Activated B cell treated with CpG ODN at 0.5 μM for 24 hours (primary cell): Measurements from ENCODE around the gene COL23A1. TPM values are rescaled to one million over a fixed set of nuclear protein-coding genes. Genes with fewer than 3 reads are reported as not detected.

Experiments
- ATAC-seq: fragments of 200-7000 bp; cut with Tn5 transposase; one replicate; pipeline ENCODE4 v1.10.0; 2021; ENCODE audit warnings: low read depth, mild to moderate bottlenecking, moderate library complexity
- CTCF ChIA-PET: fragments of 350-600 bp; sonication (Branson Sonifier 250); formaldehyde crosslinking; loops from one replicate; lab custom pipeline; 2021; ENCODE audit warnings: antibody characterized with exemption; lab: Charles Lee
- POLR2A ChIA-PET: fragments of 350-600 bp; sonication (Branson Sonifier 250); formaldehyde crosslinking; loops from one replicate; lab custom pipeline; 2021; ENCODE audit warnings: antibody characterized with exemption; lab: Charles Lee
- DNase-seq: peaks from one replicate; pipeline ENCODE4 v3.0.0; 2022
- H3K27ac Mint-ChIP-seq: one replicate; pipeline ENCODE4 v1.8.0; 2020; ENCODE audit warnings: mixed read lengths
- H3K27me3 Mint-ChIP-seq: one replicate; pipeline ENCODE4 v1.8.0; 2021; ENCODE audit warnings: mixed read lengths
- H3K36me3 Mint-ChIP-seq: one replicate; pipeline ENCODE4 v1.8.0; 2021; ENCODE audit warnings: low read depth, mixed read lengths
- H3K4me1 Mint-ChIP-seq: one replicate; pipeline ENCODE4 v1.8.0; 2021; ENCODE audit warnings: mixed read lengths
- H3K4me3 Mint-ChIP-seq: one replicate; pipeline ENCODE4 v1.8.0; 2020; ENCODE audit warnings: mild to moderate bottlenecking, mixed read lengths
- H3K9me3 Mint-ChIP-seq: one replicate; pipeline ENCODE4 v1.8.0; 2020; ENCODE audit warnings: mixed read lengths
- intact Hi-C: fragments of 100-400 bp; cut with micrococcal nuclease; formaldehyde crosslinking; loops from one replicate; pipeline ENCODE4 v1.15.1; 2024
- total RNA-seq: library from RNA; stranded (reverse); gene quantifications from 2 replicates; pipeline ENCODE4 v1.2.3, GENCODE V29; 2022
- TF ChIP-seq, protein P1 (sequence below): fragments of 200-600 bp; IDR thresholded peaks from one replicate; pipeline ENCODE4 v1.8.0; 2022; ENCODE audit warnings: antibody characterized with exemption, mild to moderate bottlenecking

COL23A1 gene
- total RNA-seq, 1 donor from 2014 or later = not detected

- Mint-ChIP-seq H3K27me3 (no peaks in the 10 kb centered on the region), H3K4me3 (peak overlapping the region; percentile 77), H3K27ac (peak overlapping the region; percentile 75), H3K36me3 (peaks cover 70% of the 10 kb centered on the region), H3K9me3 (no peaks in the 10 kb centered on the region), H3K4me1 (peaks cover 28% of the 10 kb centered on the region)
- intact Hi-C loops = loop anchor here (10.0 kb wide), 1 partner anchor 417 kb away; the partner anchor contains the start of gene CLK4
- ATAC-seq = no peak
- POLR2A ChIA-PET = interaction anchor here (0.6 kb wide), 1 partner anchor 641 kb away, joined by 9 read pairs; no protein-coding TSS in a partner anchor
- CTCF ChIA-PET = no interaction called here
- TF ChIP-seq, protein P1, sequence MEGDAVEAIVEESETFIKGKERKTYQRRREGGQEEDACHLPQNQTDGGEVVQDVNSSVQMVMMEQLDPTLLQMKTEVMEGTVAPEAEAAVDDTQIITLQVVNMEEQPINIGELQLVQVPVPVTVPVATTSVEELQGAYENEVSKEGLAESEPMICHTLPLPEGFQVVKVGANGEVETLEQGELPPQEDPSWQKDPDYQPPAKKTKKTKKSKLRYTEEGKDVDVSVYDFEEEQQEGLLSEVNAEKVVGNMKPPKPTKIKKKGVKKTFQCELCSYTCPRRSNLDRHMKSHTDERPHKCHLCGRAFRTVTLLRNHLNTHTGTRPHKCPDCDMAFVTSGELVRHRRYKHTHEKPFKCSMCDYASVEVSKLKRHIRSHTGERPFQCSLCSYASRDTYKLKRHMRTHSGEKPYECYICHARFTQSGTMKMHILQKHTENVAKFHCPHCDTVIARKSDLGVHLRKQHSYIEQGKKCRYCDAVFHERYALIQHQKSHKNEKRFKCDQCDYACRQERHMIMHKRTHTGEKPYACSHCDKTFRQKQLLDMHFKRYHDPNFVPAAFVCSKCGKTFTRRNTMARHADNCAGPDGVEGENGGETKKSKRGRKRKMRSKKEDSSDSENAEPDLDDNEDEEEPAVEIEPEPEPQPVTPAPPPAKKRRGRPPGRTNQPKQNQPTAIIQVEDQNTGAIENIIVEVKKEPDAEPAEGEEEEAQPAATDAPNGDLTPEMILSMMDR = no peak
- no peak for DNase-seq
These were observed 382.8 kb downstream of the COL23A1 start for GRCh38 chr5:178207183-178207916.

GRCh38 chr5:178206166-178207101, 383.8 kb downstream of the COL23A1 start:
- Mint-ChIP-seq H3K4me3 (peak overlapping the region; percentile 77), H3K36me3 (peaks cover 61% of the 10 kb centered on the region), H3K9me3 (no peaks in the 10 kb centered on the region), H3K4me1 (peaks cover 28% of the 10 kb centered on the region), H3K27me3 (no peaks in the 10 kb centered on the region), H3K27ac (peak overlapping the region; percentile 75)
- TF ChIP-seq, protein P1 = no peak
- DNase-seq = no peak
- POLR2A ChIA-PET = interaction anchor here (0.6 to 2.4 kb wide), 3 partner anchors 10 to 641 kb away, joined by 4 to 13 read pairs (median 9); partner anchors contain the start of gene PHYKPL
- CTCF ChIA-PET = no interaction called here
- no peak for ATAC-seq
- intact Hi-C loops = loop anchor here (10.0 kb wide), 1 partner anchor 418 kb away; the partner anchor contains the start of gene CLK4

DNA sequence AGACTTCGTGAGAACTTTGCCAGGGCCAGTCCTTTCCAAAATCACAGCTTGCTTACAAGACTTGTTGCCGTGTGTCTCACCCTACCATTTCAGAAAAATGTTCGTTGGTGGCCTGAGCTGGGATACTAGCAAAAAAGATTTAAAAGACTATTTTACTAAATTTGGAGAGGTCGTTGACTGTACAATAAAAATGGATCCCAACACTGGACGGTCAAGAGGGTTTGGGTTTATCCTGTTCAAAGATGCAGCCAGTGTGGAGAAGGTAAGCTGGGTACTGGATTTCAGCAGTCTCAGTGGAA, 384.5 kb downstream of the COL23A1 start:
- peaks cover 28% of the 10 kb centered on the region for H3K4me1 Mint-ChIP-seq
- intact Hi-C loops = loop anchor here (2.0 to 10.0 kb wide), 2 partner anchors 93 to 419 kb away; partner anchors contain the start of genes CLK4 and N4BP3
- CTCF ChIA-PET = no interaction called here
- peak overlapping the region; percentile 75 for H3K27ac Mint-ChIP-seq
- TF ChIP-seq, protein P1 = no peak
- H3K27me3 Mint-ChIP-seq = no peaks in the 10 kb centered on the region
- no peaks in the 10 kb centered on the region for H3K9me3 Mint-ChIP-seq
- POLR2A ChIA-PET = interaction anchor here (0.6 to 2.4 kb wide), 4 partner anchors 10 to 37 kb away, joined by 4 to 13 read pairs (median 6); partner anchors contain the start of gene PHYKPL
- H3K4me3 Mint-ChIP-seq = peak overlapping the region; percentile 77
- DNase-seq (no peak), ATAC-seq (no peak)
- peaks cover 53% of the 10 kb centered on the region for H3K36me3 Mint-ChIP-seq

DNA sequence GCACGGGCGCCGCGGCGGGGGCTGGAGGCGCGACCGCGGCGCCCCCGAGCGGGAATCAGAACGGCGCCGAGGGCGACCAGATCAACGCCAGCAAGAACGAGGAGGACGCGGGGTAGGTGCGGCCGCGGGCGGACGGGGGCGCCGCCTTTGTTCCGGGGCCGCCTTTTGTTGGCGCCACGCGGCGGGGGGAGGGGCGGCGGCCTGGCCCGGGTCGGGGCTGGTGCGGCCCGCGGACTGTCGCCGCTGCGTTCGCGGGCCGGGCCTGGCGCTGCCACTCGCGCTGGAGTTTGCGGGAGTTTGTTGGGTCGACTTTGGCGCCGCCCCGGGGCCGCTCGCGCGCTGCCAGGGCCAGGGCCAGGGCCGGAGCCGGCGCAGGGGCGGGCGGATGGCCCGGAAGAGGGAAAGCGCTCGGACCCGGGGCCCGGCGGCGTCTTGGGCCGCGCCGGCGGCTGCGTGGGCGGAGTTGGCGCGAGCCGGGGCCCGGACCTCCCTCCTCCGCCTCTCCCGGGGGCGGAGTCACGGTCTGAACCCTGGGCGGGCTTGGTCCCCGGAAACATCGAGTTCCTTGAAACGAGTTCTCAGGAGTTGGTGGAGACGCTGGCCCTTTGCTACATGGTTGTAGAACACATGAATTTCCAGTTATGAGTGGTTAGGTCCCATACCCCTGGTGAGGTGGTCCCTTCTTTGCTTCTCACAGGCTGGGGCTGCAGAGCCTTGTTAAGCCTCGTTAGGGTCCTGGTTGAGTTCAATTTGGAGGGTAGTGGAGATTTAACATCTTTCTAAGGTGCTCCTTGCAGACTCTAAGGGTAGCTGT, 385.1 kb downstream of the COL23A1 start:
- Mint-ChIP-seq H3K4me3 (peak overlapping the region; percentile 95), H3K4me1 (peaks cover 28% of the 10 kb centered on the region), H3K27ac (peak overlapping the region; percentile 75), H3K27me3 (no peaks in the 10 kb centered on the region), H3K36me3 (peaks cover 48% of the 10 kb centered on the region), H3K9me3 (no peaks in the 10 kb centered on the region)
- TF ChIP-seq, protein P1 = no peak
- intact Hi-C loops = loop anchor here (1.0 to 10.0 kb wide), 4 partner anchors 27 to 420 kb away; partner anchors contain the start of genes CLK4, N4BP3, NHP2 and PHYKPL
- DNase-seq (peak; percentile 70), ATAC-seq (peak; percentile 56)
- ChIA-PET CTCF (interaction anchor here (1.3 kb wide), 1 partner anchor 30 kb away, joined by 5 read pairs; no protein-coding TSS in a partner anchor), POLR2A (interaction anchor here (0.6 to 2.4 kb wide), 25 partner anchors 8 to 1558 kb away, joined by 3 to 21 read pairs (median 4); partner anchors contain the start of genes HNRNPH1, NHP2, PHYKPL and TSPAN17)
